Measurements from ENCODE around the gene TBX2. TPM values are rescaled to one million over a fixed set of nuclear protein-coding genes. Genes with fewer than 3 reads are reported as not detected.
A peak's percentile ranks its signal among the peaks of the same experiment; 100 is the strongest.

TBX2 gene
- total RNA-seq, 1 donor from 2014 or later: 9.8 TPM

DNA sequence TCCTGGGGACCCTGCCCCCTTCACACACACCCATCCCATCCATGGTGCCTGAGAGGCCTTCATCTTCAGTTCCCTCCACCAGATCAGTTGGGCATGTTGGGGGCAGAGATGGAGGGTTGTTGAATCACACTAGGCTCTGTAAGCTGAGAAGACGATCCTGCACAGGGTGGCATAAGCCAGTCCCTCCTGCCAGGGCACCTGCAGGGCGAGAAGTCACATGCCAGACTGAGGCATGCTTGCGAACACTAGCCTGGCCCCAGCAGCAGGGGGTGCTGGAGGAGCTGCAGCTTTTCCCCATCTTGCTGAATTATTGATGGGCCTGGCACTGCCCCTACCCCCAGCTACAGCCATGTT is 6.1 kb upstream of the TBX2 start:
- Histone ChIP-seq H3K36me3 (no peaks in the 10 kb centered on the region), H3K9me3 (no peaks in the 10 kb centered on the region), H3K4me1 (peaks cover 27% of the 10 kb centered on the region), H3K27ac (no peak overlapping the region), H3K27me3 (peaks cover 4% of the 10 kb centered on the region), H3K4me3 (no peak overlapping the region)
- DNase-seq (ENCODE audit: extremely low spot score in 2 of 2): no peak
- intact Hi-C loops (cut with DNase I): loop anchor here (5.0 kb wide), 1 partner anchor 391 kb away; no protein-coding TSS in a partner anchor
- peak in 1 of 2 donors; percentile 19 for TF ChIP-seq POLR2AphosphoS5 (IDR thresholded peaks at IDR 0.05; ENCODE audit: insufficient read depth in 1 of 2, low read depth in 1 of 2)
- TF ChIP-seq, protein P1, sequence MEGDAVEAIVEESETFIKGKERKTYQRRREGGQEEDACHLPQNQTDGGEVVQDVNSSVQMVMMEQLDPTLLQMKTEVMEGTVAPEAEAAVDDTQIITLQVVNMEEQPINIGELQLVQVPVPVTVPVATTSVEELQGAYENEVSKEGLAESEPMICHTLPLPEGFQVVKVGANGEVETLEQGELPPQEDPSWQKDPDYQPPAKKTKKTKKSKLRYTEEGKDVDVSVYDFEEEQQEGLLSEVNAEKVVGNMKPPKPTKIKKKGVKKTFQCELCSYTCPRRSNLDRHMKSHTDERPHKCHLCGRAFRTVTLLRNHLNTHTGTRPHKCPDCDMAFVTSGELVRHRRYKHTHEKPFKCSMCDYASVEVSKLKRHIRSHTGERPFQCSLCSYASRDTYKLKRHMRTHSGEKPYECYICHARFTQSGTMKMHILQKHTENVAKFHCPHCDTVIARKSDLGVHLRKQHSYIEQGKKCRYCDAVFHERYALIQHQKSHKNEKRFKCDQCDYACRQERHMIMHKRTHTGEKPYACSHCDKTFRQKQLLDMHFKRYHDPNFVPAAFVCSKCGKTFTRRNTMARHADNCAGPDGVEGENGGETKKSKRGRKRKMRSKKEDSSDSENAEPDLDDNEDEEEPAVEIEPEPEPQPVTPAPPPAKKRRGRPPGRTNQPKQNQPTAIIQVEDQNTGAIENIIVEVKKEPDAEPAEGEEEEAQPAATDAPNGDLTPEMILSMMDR (IDR thresholded peaks at IDR 0.05): no peak
- no peak for TF ChIP-seq POLR2A (IDR thresholded peaks at IDR 0.05)

DNA sequence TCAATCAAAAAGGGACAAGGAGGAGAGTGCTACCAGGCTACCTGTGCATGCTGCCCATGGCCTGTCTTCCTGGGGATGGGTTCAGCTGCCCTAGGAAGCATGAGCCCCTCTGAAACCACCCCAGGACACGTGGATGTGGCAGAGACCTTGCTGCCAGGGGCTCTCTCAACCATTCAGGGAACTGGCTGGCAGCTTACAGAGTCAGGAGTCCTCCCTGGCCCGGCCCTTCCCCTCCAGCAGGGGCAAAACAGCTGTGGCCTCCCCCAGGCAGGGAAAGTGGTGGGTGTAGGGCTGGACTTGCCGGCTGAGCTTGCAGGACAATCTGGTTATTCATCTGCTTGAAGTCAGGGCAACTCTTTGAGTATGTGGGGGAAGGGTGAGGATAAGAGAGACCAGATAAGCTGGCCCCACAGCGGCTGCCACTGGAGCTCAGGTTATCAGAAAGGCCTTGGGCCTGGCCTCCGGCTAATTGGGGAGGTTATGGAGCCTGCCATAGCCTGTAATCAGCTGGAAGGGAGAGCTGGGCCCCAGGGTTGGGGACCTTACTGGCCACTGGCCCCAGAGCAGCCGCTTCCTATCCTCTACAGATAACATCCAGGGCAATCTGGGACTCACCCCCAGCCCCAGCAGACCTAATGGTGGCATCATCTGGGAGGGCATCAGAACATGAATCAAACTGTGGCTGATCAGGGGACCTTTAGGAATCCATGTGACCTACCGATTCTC is 5.6 kb upstream of the TBX2 start:
- DNase-seq (ENCODE audit: extremely low spot score in 2 of 2): no peak
- TF ChIP-seq POLR2A (IDR thresholded peaks at IDR 0.05): no peak
- TF ChIP-seq, protein P1 (IDR thresholded peaks at IDR 0.05): no peak
- no peak for TF ChIP-seq POLR2AphosphoS5 (IDR thresholded peaks at IDR 0.05; ENCODE audit: insufficient read depth in 1 of 2, low read depth in 1 of 2)
- no peak overlapping the region for H3K27ac ChIP-seq
- peaks cover 4% of the 10 kb centered on the region for H3K27me3 ChIP-seq
- H3K4me3 ChIP-seq: no peak overlapping the region
- intact Hi-C loops (cut with DNase I): loop anchor here (5.0 kb wide), 1 partner anchor 392 kb away; no protein-coding TSS in a partner anchor
- no peaks in the 10 kb centered on the region for H3K36me3 ChIP-seq
- peaks cover 33% of the 10 kb centered on the region for H3K4me1 ChIP-seq
- no peaks in the 10 kb centered on the region for H3K9me3 ChIP-seq

DNA sequence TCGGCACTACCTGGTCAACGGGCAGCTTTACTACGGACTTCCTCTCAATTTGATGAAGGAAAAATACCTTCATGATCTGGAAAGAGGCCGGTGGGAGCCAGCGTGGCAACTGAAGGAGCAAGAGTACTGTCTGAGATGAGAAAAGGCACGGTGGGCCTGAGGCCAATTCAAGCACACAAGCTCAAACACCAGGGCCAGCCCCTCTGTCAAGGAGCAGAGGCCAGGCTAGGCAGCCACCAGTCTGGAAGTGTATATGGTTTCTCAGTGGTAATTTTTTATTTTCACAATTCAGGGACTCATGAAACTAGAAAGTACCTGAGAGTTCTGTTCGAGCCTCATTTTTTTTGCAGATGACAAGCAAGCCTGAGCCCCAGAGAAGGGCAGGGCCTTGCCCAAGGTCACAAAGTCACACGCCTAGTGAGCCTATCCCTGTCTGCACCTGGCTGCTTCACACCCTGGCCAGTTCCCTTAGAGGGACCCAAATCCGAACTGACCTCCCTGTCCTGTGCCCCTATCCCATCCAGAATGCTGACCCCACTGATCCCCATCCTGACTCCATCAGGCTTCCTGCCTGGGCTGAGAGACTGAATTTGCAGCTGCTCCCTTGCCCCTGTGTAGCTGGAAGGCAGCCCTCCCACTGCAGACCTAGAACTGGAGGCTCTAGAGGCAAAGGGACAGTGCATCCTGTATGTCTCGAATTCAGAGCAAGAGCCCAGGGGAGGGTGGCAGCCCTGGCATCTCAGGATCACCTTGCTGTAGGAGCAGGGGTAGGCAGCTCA is 4.8 kb upstream of the TBX2 start:
- H3K4me3 ChIP-seq: no peak overlapping the region
- H3K4me1 ChIP-seq: peaks cover 34% of the 10 kb centered on the region
- TF ChIP-seq POLR2AphosphoS5 (IDR thresholded peaks at IDR 0.05; ENCODE audit: insufficient read depth in 1 of 2, low read depth in 1 of 2) (no peak), POLR2A (IDR thresholded peaks at IDR 0.05) (no peak)
- TF ChIP-seq, protein P1 (IDR thresholded peaks at IDR 0.05): no peak
- DNase-seq (ENCODE audit: extremely low spot score in 2 of 2): no peak
- H3K36me3 ChIP-seq: no peaks in the 10 kb centered on the region
- H3K27ac ChIP-seq: peak overlapping the region; percentile 83
- peaks cover 4% of the 10 kb centered on the region for H3K27me3 ChIP-seq
- intact Hi-C loops (cut with DNase I): loop anchor here (5.0 kb wide), 3 partner anchors 63 to 393 kb away; no protein-coding TSS in a partner anchor
- H3K9me3 ChIP-seq: no peaks in the 10 kb centered on the region

DNA sequence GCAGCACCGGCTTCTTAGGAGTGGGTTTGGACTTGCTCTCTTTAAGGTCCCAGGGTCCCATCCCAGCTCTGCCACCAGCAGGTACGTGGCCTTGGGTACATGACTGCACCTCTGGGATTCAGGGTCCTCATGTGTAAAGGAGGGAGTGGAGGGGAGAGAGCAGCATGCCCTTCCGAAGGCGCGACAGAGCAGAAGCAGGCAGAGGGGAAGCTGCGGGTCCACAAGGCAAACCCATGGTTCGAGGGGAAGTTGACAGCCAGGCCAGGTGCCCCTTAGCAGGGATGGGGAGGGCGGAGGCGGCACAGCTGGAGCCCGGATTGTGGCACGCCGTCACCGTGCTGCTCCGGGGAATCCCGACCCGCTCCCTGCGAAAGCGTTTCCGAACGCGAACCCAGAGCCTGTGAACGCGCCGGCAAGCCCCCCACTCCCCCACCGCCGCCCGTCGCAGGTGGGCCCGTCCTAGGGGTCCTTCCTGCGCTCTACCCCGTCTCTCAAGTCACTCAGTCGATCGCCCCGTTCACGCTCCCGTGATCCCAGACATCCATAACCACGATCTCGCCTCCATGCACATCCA is 4.1 kb upstream of the TBX2 start:
- DNase-seq (ENCODE audit: extremely low spot score in 2 of 2): no peak
- TF ChIP-seq, protein P1 (IDR thresholded peaks at IDR 0.05): no peak
- Histone ChIP-seq H3K36me3 (no peaks in the 10 kb centered on the region), H3K9me3 (no peaks in the 10 kb centered on the region), H3K27ac (peak overlapping the region; percentile 83), H3K27me3 (peaks cover 4% of the 10 kb centered on the region), H3K4me3 (peak overlapping the region; percentile 49 to 87), H3K4me1 (peaks cover 32% of the 10 kb centered on the region)
- intact Hi-C loops (cut with DNase I): loop anchor here (5.0 kb wide), 2 partner anchors 63 to 143 kb away; no protein-coding TSS in a partner anchor
